SU-DHL-6 (cell line): ENCODE data around the gene SERINC5.

Source experiments
- H2AFZ ChIP-seq: fragments of 200-600 bp; sonication (generic); 2 replicates; pipeline ENCODE4 v1.6.1; 2014; ENCODE audit warnings: low read depth, mild to moderate bottlenecking, moderate library complexity, mixed read lengths, antibody characterized with exemption, low read length; ENCODE audit not compliant: severe bottlenecking
- H3F3A ChIP-seq: fragments of 200-600 bp; shearing (Covaris generic); 2 replicates; pipeline ENCODE4 v1.6.0; 2016; ENCODE audit warnings: antibody characterized with exemption, mild to moderate bottlenecking; ENCODE audit not compliant: insufficient read depth
- H3K27ac ChIP-seq: fragments of 200-600 bp; sonication (generic); 2 replicates; pipeline ENCODE4 v1.5.1; 2016; ENCODE audit warnings: low read depth, mild to moderate bottlenecking, low read length, moderate library complexity, mixed read lengths
- H3K27me3 ChIP-seq: fragments of 200-600 bp; sonication (generic), shearing (Covaris generic); 2 replicates; pipeline ENCODE4 v1.6.0; 2014; ENCODE audit warnings: mild to moderate bottlenecking, low read length
- H3K36me3 ChIP-seq: fragments of 200-600 bp; sonication (generic); 2 replicates; pipeline ENCODE4 v1.6.1; 2014; ENCODE audit warnings: mild to moderate bottlenecking, low read length, mixed read lengths
- H3K4me2 ChIP-seq: fragments of 300-600, 200-600 bp; shearing (Covaris generic), sonication (generic); 2 replicates; pipeline ENCODE4 v1.6.0; 2014; ENCODE audit warnings: low read length, low read depth, mild to moderate bottlenecking; ENCODE audit not compliant: poor library complexity, severe bottlenecking
- H3K4me3 ChIP-seq: fragments of 200-600 bp; sonication (generic); 2 replicates; pipeline ENCODE4 v1.5.1; 2014; ENCODE audit warnings: antibody characterized with exemption, low read length, mild to moderate bottlenecking, mixed read lengths; ENCODE audit not compliant: insufficient read depth, poor library complexity, severe bottlenecking
- H3K79me2 ChIP-seq: fragments of 200-600 bp; sonication (generic); 2 replicates; pipeline ENCODE4 v1.6.1; 2014; ENCODE audit warnings: mild to moderate bottlenecking, low read length, moderate library complexity; ENCODE audit not compliant: insufficient read depth
- H3K9ac ChIP-seq: fragments of 200-600 bp; sonication (generic); 2 replicates; pipeline ENCODE4 v1.7.0; 2014; ENCODE audit warnings: mild to moderate bottlenecking, low read length
- H3K9me2 ChIP-seq: fragments of 200-600 bp; sonication (generic); replicated peaks from 2 replicates; pipeline ENCODE4 v1.6.1; 2014; ENCODE audit warnings: low read length; ENCODE audit not compliant: insufficient read depth
- H3K9me3 ChIP-seq: fragments of 200-600 bp; sonication (generic); 2 replicates; pipeline ENCODE4 v1.6.1; 2014; ENCODE audit warnings: low read length, mixed read lengths; ENCODE audit not compliant: insufficient read depth
- H4K20me1 ChIP-seq: fragments of 200-600 bp; sonication (generic); 2 replicates; pipeline ENCODE4 v1.6.1; 2014; ENCODE audit warnings: low read depth, mild to moderate bottlenecking, antibody characterized with exemption, low read length, moderate library complexity, mixed read lengths
- EZH2phosphoT487 ChIP-seq: fragments of 200-600 bp; sonication (generic), shearing (Covaris generic); conservative IDR thresholded peaks from 2 replicates; pipeline ENCODE4 v1.6.1; 2018; ENCODE audit warnings: mild to moderate bottlenecking, antibody characterized with exemption, low read length, moderate library complexity, mixed read lengths
- TF ChIP-seq, protein P1 (sequence below): fragments of 200-600 bp; sonication (generic); IDR thresholded peaks from one replicate; pipeline ENCODE4 v1.5.1; 2017; ENCODE audit warnings: antibody characterized with exemption, mild to moderate bottlenecking, low read length, moderate library complexity; ENCODE audit not compliant: insufficient read depth, poor library complexity, severe bottlenecking

The SERINC5 gene

DNA sequence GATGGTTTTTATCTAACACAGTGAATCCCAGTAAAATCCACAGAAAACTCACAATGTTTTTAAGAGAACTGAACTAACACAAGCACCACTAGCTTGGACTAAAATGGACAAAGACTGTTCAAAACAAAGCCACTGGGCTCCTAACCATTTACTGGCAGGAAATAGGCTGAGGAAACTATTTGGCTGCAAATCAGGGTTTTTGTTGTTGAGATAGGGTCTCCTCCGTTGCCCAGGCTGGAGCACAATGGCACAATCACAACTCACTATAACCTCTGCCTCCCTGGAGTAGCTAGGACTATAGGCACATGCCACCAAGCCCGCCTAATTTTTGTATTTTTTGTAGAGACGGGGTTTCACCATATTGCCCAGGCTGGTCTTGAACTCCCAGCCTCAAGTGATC is 121.0 kb downstream of the SERINC5 start:
- Histone ChIP-seq H3K79me2 (no peaks in the 10 kb centered on the region), H3K9ac (no peak overlapping the region), H3K4me3 (no peak overlapping the region), H3K9me2 (no peaks in the 10 kb centered on the region), H3K9me3 (no peaks in the 10 kb centered on the region), H3K4me2 (no peak overlapping the region), H3K36me3 (peaks cover 6% of the 10 kb centered on the region; the same call in 1 of the 2 replicates), H2AFZ (no peak overlapping the region), H4K20me1 (no peaks in the 10 kb centered on the region), H3F3A (peaks cover 37% of the 10 kb centered on the region), H3K27me3 (no peaks in the 10 kb centered on the region), H3K27ac (no peak overlapping the region)
- TF ChIP-seq, protein P1, sequence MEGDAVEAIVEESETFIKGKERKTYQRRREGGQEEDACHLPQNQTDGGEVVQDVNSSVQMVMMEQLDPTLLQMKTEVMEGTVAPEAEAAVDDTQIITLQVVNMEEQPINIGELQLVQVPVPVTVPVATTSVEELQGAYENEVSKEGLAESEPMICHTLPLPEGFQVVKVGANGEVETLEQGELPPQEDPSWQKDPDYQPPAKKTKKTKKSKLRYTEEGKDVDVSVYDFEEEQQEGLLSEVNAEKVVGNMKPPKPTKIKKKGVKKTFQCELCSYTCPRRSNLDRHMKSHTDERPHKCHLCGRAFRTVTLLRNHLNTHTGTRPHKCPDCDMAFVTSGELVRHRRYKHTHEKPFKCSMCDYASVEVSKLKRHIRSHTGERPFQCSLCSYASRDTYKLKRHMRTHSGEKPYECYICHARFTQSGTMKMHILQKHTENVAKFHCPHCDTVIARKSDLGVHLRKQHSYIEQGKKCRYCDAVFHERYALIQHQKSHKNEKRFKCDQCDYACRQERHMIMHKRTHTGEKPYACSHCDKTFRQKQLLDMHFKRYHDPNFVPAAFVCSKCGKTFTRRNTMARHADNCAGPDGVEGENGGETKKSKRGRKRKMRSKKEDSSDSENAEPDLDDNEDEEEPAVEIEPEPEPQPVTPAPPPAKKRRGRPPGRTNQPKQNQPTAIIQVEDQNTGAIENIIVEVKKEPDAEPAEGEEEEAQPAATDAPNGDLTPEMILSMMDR, result no peak
- TF ChIP-seq EZH2phosphoT487, result no peak

DNA sequence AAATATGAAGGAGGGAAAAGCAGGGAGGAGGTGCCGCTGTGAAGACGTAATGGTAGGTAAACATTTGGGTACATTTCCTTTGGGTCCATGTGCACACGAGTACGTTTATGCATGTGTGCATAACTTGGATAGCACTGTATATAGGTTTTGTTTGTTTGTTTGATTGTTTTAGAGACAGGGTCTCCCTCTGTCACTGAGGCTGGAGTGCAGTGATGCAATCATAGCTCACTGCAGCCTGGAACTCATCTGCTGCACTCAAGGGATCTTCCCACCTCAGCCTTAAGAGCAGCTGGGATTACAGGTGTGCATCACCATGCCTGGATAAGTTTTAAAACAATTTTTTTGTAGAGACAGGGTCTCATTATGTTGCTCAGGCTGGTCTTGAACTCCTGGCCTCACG is 126.7 kb downstream of the SERINC5 start:
- Histone ChIP-seq H3K9ac (no peak overlapping the region), H3K9me3 (no peaks in the 10 kb centered on the region), H3K9me2 (no peaks in the 10 kb centered on the region), H3F3A (peaks cover 4% of the 10 kb centered on the region; the same call in 1 of the 2 replicates), H2AFZ (no peak overlapping the region), H3K79me2 (no peaks in the 10 kb centered on the region), H3K27ac (no peak overlapping the region), H3K36me3 (no peaks in the 10 kb centered on the region), H4K20me1 (no peaks in the 10 kb centered on the region), H3K27me3 (no peaks in the 10 kb centered on the region), H3K4me3 (no peak overlapping the region), H3K4me2 (no peak overlapping the region)
- TF ChIP-seq EZH2phosphoT487, result no peak
- TF ChIP-seq, protein P1, result no peak

DNA sequence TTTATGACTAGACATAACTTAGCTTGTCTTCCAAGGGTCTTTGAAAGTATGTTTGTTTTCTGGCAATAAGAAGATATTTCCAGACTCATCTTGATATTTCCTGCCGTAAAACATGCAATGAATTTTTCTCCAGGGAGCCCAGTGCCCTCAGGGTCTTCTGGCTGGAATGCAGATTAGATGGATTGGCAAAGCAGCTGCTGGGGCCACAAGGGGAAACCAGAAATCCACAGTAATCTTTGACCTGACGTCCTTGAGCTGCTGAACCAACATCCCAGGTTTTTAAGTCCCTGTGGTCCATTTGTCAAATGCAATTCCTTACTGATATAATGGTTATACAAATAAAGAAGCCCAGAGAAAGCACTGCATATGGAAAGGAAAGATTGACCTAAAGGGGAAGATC is 127.7 kb downstream of the SERINC5 start:
- H2AFZ ChIP-seq, result no peak overlapping the region
- no peaks in the 10 kb centered on the region for H3K9me2 ChIP-seq
- H3K9ac ChIP-seq, result no peak overlapping the region
- H3F3A ChIP-seq, result peaks cover 4% of the 10 kb centered on the region; the same call in 1 of the 2 replicates
- no peaks in the 10 kb centered on the region for H3K27me3 ChIP-seq
- H3K9me3 ChIP-seq, result no peaks in the 10 kb centered on the region
- H3K4me3 ChIP-seq, result no peak overlapping the region
- TF ChIP-seq, protein P1, result no peak
- TF ChIP-seq EZH2phosphoT487, result no peak
- H3K36me3 ChIP-seq, result no peaks in the 10 kb centered on the region
- H3K27ac ChIP-seq, result no peak overlapping the region
- no peaks in the 10 kb centered on the region for H3K79me2 ChIP-seq
- H3K4me2 ChIP-seq, result no peak overlapping the region
- no peaks in the 10 kb centered on the region for H4K20me1 ChIP-seq

DNA sequence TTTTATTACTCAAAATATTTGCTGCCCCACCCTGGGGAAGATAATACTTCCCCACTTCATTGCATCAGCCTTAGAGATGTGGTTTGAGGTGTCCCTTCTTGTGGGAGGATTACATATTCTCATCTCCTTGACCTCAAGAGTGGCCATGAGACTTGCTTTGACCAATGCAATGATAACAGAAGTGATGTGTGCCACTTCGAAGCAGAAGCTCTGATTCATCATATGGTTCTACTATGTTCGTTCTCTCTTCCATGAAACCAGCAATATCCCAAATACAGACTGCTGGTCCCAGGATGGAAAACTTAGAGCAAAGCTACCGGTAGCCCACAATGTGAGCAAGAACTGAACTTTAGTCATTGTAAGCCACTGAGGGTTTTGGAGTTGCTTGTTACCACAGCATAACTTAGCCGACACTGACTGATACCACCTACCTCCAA is 128.7 kb downstream of the SERINC5 start:
- Histone ChIP-seq H3K4me3 (no peak overlapping the region), H3K9ac (no peak overlapping the region), H3K9me3 (no peaks in the 10 kb centered on the region), H2AFZ (no peak overlapping the region), H3K79me2 (no peaks in the 10 kb centered on the region), H3K4me2 (no peak overlapping the region), H3F3A (peaks cover 4% of the 10 kb centered on the region; the same call in 1 of the 2 replicates), H3K27ac (no peak overlapping the region), H3K36me3 (no peaks in the 10 kb centered on the region), H3K27me3 (no peaks in the 10 kb centered on the region), H3K9me2 (no peaks in the 10 kb centered on the region), H4K20me1 (no peaks in the 10 kb centered on the region)
- TF ChIP-seq, protein P1, result no peak
- TF ChIP-seq EZH2phosphoT487, result no peak
